ENCODE data around the gene IFIT5. TPM values are rescaled to one million over a fixed set of nuclear protein-coding genes. Genes with fewer than 3 reads are reported as not detected.

IFIT5 gene
- total RNA-seq, 1 donor from 2014 or later, result 25.3 TPM

DNA sequence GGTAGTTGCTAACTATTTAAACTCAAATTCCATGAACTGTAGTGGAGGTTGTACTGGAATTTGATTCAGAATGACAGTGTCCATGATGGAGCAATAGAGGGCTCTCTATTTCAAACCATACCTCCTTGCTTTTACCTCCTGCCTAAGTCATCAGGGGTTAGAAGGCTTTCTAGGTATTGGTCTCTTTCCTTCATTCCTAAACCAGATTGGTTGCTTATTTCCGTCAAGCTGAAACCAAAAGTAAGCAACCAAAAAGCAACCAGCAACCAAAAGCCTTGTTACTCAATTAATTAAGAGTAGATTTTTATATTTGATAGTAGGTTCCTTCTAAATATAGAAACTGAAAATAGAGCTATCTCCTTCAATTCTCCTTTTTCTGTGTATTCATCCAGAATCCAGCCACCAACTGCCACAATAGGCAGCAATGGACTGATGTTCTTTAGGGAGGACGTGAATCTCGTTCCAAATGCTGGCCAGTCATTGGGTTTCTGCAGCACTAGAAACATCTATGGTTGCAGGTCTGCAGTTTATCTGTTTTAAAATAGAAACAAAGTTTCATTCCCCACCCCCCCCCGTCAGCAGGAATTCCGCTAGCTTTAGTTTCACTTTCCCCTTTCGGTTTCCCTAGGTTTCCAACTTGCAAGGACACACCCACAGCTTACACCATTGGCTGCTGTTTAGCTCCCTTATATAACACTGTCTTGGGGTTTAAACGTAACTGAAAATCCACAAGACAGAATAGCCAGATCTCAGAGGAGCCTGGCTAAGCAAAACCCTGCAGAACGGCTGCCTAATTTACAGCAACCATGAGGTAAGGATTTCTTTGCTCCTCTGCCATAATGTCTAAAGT, 22.2 kb upstream of the IFIT5 start, which contains the start of gene IFIT1:
TSS of gene IFIT1 (plus strand) at position 717 of the 850 bp plus-strand sequence. CDS start at position 807, 90 bp downstream.
- Histone ChIP-seq H3K9me3 (no peaks in the 10 kb centered on the region), H3K36me3 (no peaks in the 10 kb centered on the region), H3K4me3 (peak within 1 kb of the TSS; percentile 66), H3K4me1 (peaks cover 41% of the 10 kb centered on the region), H3K27me3 (ENCODE audit: low read depth) (no peaks in the 10 kb centered on the region), H3K27ac (peak within 1 kb of the TSS; percentile 84)
- ATAC-seq (peak; percentile 95 to 98), DNase-seq (no peak)
- intact Hi-C loops (cut with DNase I), result no loop called here
- no peak for TF ChIP-seq CTCF (IDR thresholded peaks at IDR 0.05)

GRCh38 chr10:89392974-89393373, 21.4 kb upstream of the IFIT5 start:
- Histone ChIP-seq H3K4me3 (peak overlapping the region; percentile 66), H3K36me3 (no peaks in the 10 kb centered on the region), H3K27ac (peak overlapping the region; percentile 84), H3K27me3 (ENCODE audit: low read depth) (no peaks in the 10 kb centered on the region), H3K9me3 (no peaks in the 10 kb centered on the region), H3K4me1 (peaks cover 41% of the 10 kb centered on the region)
- intact Hi-C loops (cut with DNase I), result no loop called here
- TF ChIP-seq CTCF (IDR thresholded peaks at IDR 0.05), result no peak
- ATAC-seq (peak; percentile 77 to 81), DNase-seq (no peak)

GRCh38 chr10:89393898-89394297, 20.5 kb upstream of the IFIT5 start:
- H3K36me3 ChIP-seq, result no peaks in the 10 kb centered on the region
- peak overlapping the region; percentile 66 for H3K4me3 ChIP-seq
- no peaks in the 10 kb centered on the region for H3K27me3 ChIP-seq (ENCODE audit: low read depth)
- no peak for TF ChIP-seq CTCF (IDR thresholded peaks at IDR 0.05)
- intact Hi-C loops (cut with DNase I), result no loop called here
- peak overlapping the region; percentile 84 for H3K27ac ChIP-seq
- ATAC-seq (no peak), DNase-seq (no peak)
- H3K9me3 ChIP-seq, result no peaks in the 10 kb centered on the region
- peaks cover 41% of the 10 kb centered on the region for H3K4me1 ChIP-seq

- no peaks in the 10 kb centered on the region for H3K36me3 ChIP-seq
- no peaks in the 10 kb centered on the region for H3K9me3 ChIP-seq
- DNase-seq (no peak), ATAC-seq (no peak)
- peaks cover 41% of the 10 kb centered on the region for H3K4me1 ChIP-seq
- H3K27ac ChIP-seq, result no peak overlapping the region
- no peak for TF ChIP-seq CTCF (IDR thresholded peaks at IDR 0.05)
- intact Hi-C loops (cut with DNase I), result no loop called here
- no peaks in the 10 kb centered on the region for H3K27me3 ChIP-seq (ENCODE audit: low read depth)
- peak overlapping the region; percentile 2 for H3K4me3 ChIP-seq
Observed at GRCh38 chr10:89395141-89395540, 19.2 kb upstream of the IFIT5 start.

DNA sequence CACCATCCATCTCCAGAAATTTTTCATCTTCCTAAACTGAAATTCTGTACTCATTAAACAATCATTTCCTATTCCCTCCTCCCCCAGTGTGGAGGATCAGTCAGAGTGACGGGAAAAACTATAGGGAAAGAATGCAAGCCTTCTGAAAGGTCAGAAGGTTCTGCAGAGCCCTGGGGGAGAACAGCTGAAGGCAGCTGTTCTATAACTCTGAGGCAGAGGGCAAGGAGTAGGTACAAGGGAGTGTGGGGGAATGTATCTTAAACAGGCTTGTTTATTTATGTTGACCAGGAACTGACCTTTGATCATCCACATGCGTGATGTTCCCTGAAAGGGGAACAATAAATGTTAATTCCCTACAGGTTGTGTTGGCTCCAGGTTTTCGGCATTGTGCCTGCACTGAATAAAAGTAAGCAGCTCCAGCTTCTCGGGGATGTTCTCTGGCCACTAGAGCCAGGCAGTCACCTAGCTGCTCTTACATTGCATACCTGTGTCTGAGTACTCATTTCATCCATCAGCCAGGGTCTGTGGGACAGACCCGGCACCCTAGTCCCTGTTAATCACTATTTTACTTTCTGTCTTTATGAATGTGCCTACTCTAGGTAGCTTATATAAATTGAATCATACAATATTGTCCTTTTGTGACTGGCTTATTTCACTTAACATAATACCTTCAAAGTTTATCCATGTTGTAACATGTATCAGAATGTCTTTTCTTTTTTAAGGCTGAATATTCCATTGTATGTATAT, 16.2 kb upstream of the IFIT5 start:
- no peak for TF ChIP-seq CTCF (IDR thresholded peaks at IDR 0.05)
- no peak overlapping the region for H3K4me3 ChIP-seq
- intact Hi-C loops (cut with DNase I), result no loop called here
- H3K9me3 ChIP-seq, result no peaks in the 10 kb centered on the region
- H3K27ac ChIP-seq, result peak overlapping the region; percentile 2
- H3K4me1 ChIP-seq, result peaks cover 23% of the 10 kb centered on the region
- H3K36me3 ChIP-seq, result peaks cover 13% of the 10 kb centered on the region
- ATAC-seq (no peak), DNase-seq (no peak)
- H3K27me3 ChIP-seq (ENCODE audit: low read depth), result no peaks in the 10 kb centered on the region
